Upper lobe of right lung (tissue), 1 donor: ENCODE data around the gene CDH13. TPM values are rescaled to one million over a fixed set of nuclear protein-coding genes. Genes with fewer than 3 reads are reported as not detected.

Experiments used
- ATAC-seq: fragments of 200-7000 bp; cut with Tn5 transposase; one replicate; pipeline ENCODE4 v1.9.1; 2020; ENCODE audit warnings: mild to moderate bottlenecking, moderate library complexity
- DNase-seq: peaks from one replicate; pipeline ENCODE4 v3.0.0-alpha.2; 2020
- H3K27ac ChIP-seq: fragments of 200-600 bp; one replicate; pipeline ENCODE4 v1.8.0; 2022
- H3K27me3 ChIP-seq: fragments of 200-600 bp; one replicate; pipeline ENCODE4 v1.8.0; 2022; ENCODE audit warnings: mild to moderate bottlenecking
- H3K36me3 ChIP-seq: fragments of 200-600 bp; one replicate; pipeline ENCODE4 v1.8.0; 2022
- H3K4me1 ChIP-seq: fragments of 200-600 bp; one replicate; pipeline ENCODE4 v1.8.0; 2022
- H3K4me3 ChIP-seq: fragments of 200-600 bp; one replicate; pipeline ENCODE4 v1.8.0; 2022; ENCODE audit warnings: mild to moderate bottlenecking
- H3K9me3 ChIP-seq: fragments of 200-600 bp; one replicate; pipeline ENCODE4 v1.8.0; 2022
- intact Hi-C: fragments of 100-400 bp; cut with DNase I; formaldehyde crosslinking; loops from one replicate; pipeline ENCODE4 v1.11.0; 2022
- total RNA-seq: library from RNA; stranded (reverse); fragmentation: NEBNext Ultra II Directional; extraction: Animal tissue kit (Norgen Biotek cat#: 25700); gene quantifications from one replicate; pipeline ENCODE4 v1.2.1, GENCODE V29; 2021
- TF ChIP-seq, protein P1 (sequence below): fragments of 200-600 bp; IDR thresholded peaks from one replicate; pipeline ENCODE4 v1.8.0; 2022; ENCODE audit warnings: antibody characterized with exemption
- donor health status: DM: no; HTN: yes; CAD: no; lungs with severe emphysema.

CDH13 gene
- total RNA-seq, 1 donor from 2014 or later, result 27.2 TPM

DNA sequence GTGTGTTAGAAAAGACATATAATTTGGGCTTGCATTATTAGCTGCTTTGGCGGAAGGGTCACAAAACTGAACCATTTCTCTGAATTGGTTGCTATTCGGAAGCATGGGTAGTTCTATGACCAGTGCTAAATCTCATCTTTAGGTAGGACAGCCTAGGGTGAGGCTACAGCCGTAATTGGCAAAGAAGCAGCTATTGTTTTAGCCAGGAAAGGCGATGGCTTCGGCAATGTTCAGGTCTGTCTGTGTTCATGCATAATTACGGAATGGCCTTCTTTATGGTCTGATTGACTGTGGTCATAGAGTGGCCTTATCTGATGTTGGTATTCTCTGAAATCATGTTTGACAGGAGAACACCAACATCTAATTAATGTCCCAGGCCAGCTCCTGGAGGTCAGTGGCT is 812.6 kb downstream of the CDH13 start:
- H3K27ac ChIP-seq, result no peak overlapping the region
- H3K4me1 ChIP-seq, result no peaks in the 10 kb centered on the region
- no peaks in the 10 kb centered on the region for H3K36me3 ChIP-seq
- DNase-seq, result no peak
- TF ChIP-seq, protein P1, sequence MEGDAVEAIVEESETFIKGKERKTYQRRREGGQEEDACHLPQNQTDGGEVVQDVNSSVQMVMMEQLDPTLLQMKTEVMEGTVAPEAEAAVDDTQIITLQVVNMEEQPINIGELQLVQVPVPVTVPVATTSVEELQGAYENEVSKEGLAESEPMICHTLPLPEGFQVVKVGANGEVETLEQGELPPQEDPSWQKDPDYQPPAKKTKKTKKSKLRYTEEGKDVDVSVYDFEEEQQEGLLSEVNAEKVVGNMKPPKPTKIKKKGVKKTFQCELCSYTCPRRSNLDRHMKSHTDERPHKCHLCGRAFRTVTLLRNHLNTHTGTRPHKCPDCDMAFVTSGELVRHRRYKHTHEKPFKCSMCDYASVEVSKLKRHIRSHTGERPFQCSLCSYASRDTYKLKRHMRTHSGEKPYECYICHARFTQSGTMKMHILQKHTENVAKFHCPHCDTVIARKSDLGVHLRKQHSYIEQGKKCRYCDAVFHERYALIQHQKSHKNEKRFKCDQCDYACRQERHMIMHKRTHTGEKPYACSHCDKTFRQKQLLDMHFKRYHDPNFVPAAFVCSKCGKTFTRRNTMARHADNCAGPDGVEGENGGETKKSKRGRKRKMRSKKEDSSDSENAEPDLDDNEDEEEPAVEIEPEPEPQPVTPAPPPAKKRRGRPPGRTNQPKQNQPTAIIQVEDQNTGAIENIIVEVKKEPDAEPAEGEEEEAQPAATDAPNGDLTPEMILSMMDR, result no peak
- no peaks in the 10 kb centered on the region for H3K27me3 ChIP-seq
- intact Hi-C loops, result no loop called here
- no peak overlapping the region for H3K4me3 ChIP-seq
- H3K9me3 ChIP-seq, result no peaks in the 10 kb centered on the region
- ATAC-seq, result no peak

DNA sequence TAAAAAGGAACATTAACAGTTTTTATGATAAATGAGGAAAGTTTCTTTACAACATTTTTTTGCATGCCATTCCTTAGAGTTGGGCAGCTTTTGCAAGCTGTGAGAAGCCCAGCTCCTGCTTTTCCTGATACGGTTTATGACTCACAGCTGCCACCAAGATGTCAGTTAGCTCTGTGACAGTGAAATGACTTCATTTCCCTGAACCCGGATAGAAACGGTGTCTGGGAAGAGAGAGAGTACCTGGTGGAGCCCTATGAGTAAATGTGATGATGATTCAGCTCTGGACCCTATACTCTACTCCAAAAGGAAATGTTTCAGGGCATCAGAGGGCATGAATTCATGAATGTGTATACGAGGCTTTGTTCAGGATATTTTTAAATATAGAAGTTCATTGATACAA is 814.7 kb downstream of the CDH13 start:
- no peaks in the 10 kb centered on the region for H3K4me1 ChIP-seq
- intact Hi-C loops, result no loop called here
- ATAC-seq, result no peak

DNA sequence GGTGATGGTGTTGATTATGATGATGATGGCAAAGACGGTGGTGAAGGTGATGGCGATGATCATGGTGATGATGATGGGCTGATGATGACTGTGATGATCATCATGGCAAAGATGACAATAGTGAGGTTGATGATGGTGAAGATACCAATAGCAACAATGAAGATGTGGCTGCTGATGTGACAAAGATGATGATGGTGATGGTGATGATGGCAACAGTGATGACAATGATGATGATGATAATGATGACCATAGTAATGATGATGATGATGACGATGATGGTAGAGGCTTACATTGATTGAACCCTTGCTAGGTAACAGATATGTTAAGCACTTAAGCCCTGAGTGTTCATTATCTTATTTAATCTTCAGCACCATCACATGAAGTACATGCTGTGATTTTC is 817.2 kb downstream of the CDH13 start:
- intact Hi-C loops, result no loop called here
- no peaks in the 10 kb centered on the region for H3K36me3 ChIP-seq
- H3K4me3 ChIP-seq, result no peak overlapping the region
- no peak for ATAC-seq
- no peaks in the 10 kb centered on the region for H3K9me3 ChIP-seq
- TF ChIP-seq, protein P1, result no peak
- no peak for DNase-seq
- H3K4me1 ChIP-seq, result no peaks in the 10 kb centered on the region
- no peaks in the 10 kb centered on the region for H3K27me3 ChIP-seq
- no peak overlapping the region for H3K27ac ChIP-seq

More for the DNA sequence above, 814.7 kb downstream of the CDH13 start:
- H3K36me3 ChIP-seq, result no peaks in the 10 kb centered on the region
- TF ChIP-seq, protein P1, result no peak
- no peak overlapping the region for H3K4me3 ChIP-seq
- no peak overlapping the region for H3K27ac ChIP-seq
- DNase-seq, result no peak
- H3K27me3 ChIP-seq, result no peaks in the 10 kb centered on the region
- H3K9me3 ChIP-seq, result no peaks in the 10 kb centered on the region

DNA sequence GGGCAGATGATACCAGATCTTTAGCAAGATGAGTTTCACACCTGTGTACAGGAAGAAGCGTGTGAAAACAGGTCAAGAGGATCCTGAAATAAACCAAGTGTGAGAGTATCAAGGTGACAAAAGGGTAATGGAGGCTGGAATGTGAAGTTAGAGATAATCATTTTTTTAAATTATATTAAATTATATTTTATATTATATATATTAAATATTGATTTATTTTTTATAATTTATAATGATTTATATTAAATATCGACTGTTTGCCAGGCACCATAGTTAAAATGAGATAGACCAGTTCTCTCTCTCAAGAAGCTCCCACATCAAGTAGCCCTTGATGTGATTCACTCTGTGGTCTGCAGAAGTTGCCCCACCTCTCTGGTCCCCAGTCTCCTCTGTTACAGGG is 820.8 kb downstream of the CDH13 start:
- Histone ChIP-seq H3K36me3 (no peaks in the 10 kb centered on the region), H3K9me3 (no peaks in the 10 kb centered on the region), H3K4me1 (no peaks in the 10 kb centered on the region), H3K27me3 (no peaks in the 10 kb centered on the region), H3K4me3 (no peak overlapping the region), H3K27ac (no peak overlapping the region)
- intact Hi-C loops, result no loop called here
- TF ChIP-seq, protein P1, result no peak
- DNase-seq (no peak), ATAC-seq (no peak)

DNA sequence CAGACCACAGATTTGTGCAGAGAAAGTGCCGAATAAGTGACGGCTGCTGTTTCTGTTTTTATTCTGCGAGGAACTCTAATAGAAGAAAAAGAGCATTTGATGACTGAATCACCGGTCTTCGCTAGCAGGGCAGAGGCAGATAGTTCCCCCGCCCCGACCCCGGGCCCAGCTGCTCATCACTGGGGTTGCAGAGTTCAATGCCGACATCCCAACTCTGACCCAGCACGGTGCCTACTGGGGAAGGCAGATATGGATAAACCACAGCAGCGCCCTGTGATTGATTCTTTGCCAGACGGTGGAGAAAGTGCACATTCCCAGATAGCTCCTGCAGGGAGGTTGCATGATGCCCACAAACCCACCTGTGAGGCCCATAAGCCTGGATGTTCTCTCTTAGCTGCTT is 823.1 kb downstream of the CDH13 start:
- no peak for DNase-seq
- no peaks in the 10 kb centered on the region for H3K36me3 ChIP-seq
- H3K4me3 ChIP-seq, result no peak overlapping the region
- no peaks in the 10 kb centered on the region for H3K4me1 ChIP-seq
- TF ChIP-seq, protein P1, result no peak
- intact Hi-C loops, result no loop called here
- no peaks in the 10 kb centered on the region for H3K27me3 ChIP-seq
- no peaks in the 10 kb centered on the region for H3K9me3 ChIP-seq
- H3K27ac ChIP-seq, result no peak overlapping the region
- ATAC-seq, result no peak

DNA sequence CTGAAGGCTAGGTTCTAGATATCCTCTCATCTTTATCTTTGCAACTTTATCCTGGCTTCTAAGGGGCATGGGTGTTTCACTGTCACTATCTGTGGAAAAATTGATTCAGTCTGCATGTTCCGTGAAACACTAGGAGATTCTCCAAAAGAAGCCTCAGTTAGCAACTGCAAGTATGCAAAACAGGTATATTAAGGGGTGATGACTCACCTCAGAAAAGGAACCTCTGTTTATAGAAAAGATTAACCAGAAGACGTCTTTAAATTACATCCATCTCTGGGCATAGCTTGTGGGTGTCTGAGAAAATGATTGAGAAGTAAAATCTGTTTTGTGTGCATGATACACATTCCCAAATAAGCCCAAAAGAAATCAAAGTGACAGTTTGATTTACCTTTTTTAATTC is 827.2 kb downstream of the CDH13 start:
- DNase-seq, result no peak
- TF ChIP-seq, protein P1, result no peak
- intact Hi-C loops, result no loop called here
- H3K4me1 ChIP-seq, result no peaks in the 10 kb centered on the region
- no peaks in the 10 kb centered on the region for H3K9me3 ChIP-seq
- H3K4me3 ChIP-seq, result no peak overlapping the region
- no peak for ATAC-seq
- no peaks in the 10 kb centered on the region for H3K27me3 ChIP-seq
- H3K36me3 ChIP-seq, result no peaks in the 10 kb centered on the region
- H3K27ac ChIP-seq, result no peak overlapping the region
